ENCODE measurements around the gene PTPRG. TPM values are rescaled to one million over a fixed set of nuclear protein-coding genes. Genes with fewer than 3 reads are reported as not detected.

The PTPRG gene
- polyA plus RNA-seq, 3 donors = not detected

DNA sequence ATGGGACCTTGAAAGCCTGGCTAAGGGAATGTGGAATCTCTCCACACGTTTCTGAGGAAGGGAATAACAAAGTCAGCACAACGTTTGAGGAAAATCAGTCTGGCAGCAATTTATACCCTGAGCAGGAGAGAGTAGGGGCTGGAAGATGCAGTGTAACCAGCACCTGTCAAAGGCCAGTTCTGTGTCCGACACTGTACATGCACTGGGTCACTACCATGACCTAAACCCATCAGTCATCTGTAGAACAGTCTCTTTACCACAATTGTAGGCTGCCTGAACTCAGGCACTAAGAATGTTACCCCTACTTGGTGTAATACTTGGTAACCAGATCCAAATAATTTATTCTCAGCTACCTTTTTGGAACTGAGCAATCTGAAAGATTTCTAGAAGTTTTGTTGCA, 698.6 kb downstream of the PTPRG start:
- TF ChIP-seq, protein P1, sequence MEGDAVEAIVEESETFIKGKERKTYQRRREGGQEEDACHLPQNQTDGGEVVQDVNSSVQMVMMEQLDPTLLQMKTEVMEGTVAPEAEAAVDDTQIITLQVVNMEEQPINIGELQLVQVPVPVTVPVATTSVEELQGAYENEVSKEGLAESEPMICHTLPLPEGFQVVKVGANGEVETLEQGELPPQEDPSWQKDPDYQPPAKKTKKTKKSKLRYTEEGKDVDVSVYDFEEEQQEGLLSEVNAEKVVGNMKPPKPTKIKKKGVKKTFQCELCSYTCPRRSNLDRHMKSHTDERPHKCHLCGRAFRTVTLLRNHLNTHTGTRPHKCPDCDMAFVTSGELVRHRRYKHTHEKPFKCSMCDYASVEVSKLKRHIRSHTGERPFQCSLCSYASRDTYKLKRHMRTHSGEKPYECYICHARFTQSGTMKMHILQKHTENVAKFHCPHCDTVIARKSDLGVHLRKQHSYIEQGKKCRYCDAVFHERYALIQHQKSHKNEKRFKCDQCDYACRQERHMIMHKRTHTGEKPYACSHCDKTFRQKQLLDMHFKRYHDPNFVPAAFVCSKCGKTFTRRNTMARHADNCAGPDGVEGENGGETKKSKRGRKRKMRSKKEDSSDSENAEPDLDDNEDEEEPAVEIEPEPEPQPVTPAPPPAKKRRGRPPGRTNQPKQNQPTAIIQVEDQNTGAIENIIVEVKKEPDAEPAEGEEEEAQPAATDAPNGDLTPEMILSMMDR (IDR thresholded peaks at IDR 0.05) = no peak

DNA sequence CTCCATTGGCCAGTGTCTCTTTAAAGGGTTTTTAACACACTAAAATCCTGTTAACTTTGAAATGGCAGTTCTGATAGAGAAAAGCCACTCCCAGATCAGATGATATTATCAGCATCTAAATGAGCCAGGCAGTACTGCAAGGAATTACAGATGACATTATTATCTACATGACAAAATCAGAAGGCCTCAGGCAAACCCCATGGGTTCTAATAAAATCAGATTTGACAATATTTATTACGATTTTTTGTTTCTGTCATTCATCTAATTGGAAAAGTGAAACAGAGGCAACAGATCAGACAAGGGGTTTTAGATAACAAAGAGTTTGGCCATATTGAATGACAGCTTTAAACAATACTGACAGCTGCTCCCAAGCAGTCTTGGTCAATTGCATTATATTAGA, 699.3 kb downstream of the PTPRG start:
- intact Hi-C loops (cut with micrococcal nuclease) = no loop called here
- Mint-ChIP-seq H3K9me3 (peaks cover 0 to 5% (median 0%) of the 10 kb centered on the region in 7 donors), H3K27ac (no peak overlapping the region), H3K36me3 (no peaks in the 10 kb centered on the region), H3K27me3 (ENCODE audit: low read depth in 3 of 3) (peaks cover 0 to 4% (median 3%) of the 10 kb centered on the region in 3 donors), H3K4me1 (no peaks in the 10 kb centered on the region), H3K4me3 (no peak overlapping the region)
- no peak for DNase-seq
- Histone ChIP-seq H3K27ac (ENCODE audit: low read depth in 1 of 2, low read length in 2 of 2) (no peak overlapping the region), H3K27me3 (ENCODE audit: control insufficient read depth in 2 of 2, insufficient read depth in 2 of 2, low read length in 2 of 2) (no peaks in the 10 kb centered on the region), H3K9me3 (replicated peaks in 1 of 2; ENCODE audit: control insufficient read depth in 1 of 2, insufficient read depth in 1 of 2, low read length in 2 of 2) (no peaks in the 10 kb centered on the region), H3K36me3 (replicated peaks in 1 of 2; ENCODE audit: control insufficient read depth in 1 of 2, insufficient read depth in 2 of 2, low read length in 2 of 2) (no peaks in the 10 kb centered on the region), H2AFZ (ENCODE audit: insufficient read depth, low read depth, low read length, poor library complexity, severe bottlenecking) (no peak overlapping the region), H3K4me3 (replicated peaks in 1 of 3; ENCODE audit: low read depth in 2 of 3, low read length in 3 of 3) (no peak overlapping the region), H4K20me1 (ENCODE audit: insufficient read depth, low read length) (no peaks in the 10 kb centered on the region), H3K4me2 (replicated peaks; ENCODE audit: extremely low read depth, low read length, poor library complexity, severe bottlenecking) (no peak overlapping the region), H3K4me1 (ENCODE audit: control insufficient read depth in 1 of 2, insufficient read depth in 2 of 2, low read length in 2 of 2) (no peaks in the 10 kb centered on the region), H3K79me2 (ENCODE audit: insufficient read depth, low read length) (no peaks in the 10 kb centered on the region), H3K9ac (ENCODE audit: insufficient read depth, low read length, poor library complexity, severe bottlenecking) (no peak overlapping the region)
- 83% methylated on average over 1 of the region's 1 CpG for WGBS (ENCODE audit: insufficient coverage)
- TF ChIP-seq, protein P1 (IDR thresholded peaks at IDR 0.05) = no peak

More for the DNA sequence above, 698.6 kb downstream of the PTPRG start:
- no peak for DNase-seq
- no peak overlapping the region for H2AFZ ChIP-seq (ENCODE audit: insufficient read depth, low read depth, low read length, poor library complexity, severe bottlenecking)
- no peaks in the 10 kb centered on the region for H4K20me1 ChIP-seq (ENCODE audit: insufficient read depth, low read length)
- Mint-ChIP-seq H3K27me3 (ENCODE audit: low read depth in 3 of 3) (peaks cover 0 to 6% (median 2%) of the 10 kb centered on the region in 3 donors), H3K4me3 (no peak overlapping the region), H3K9me3 (peaks cover 0 to 5% (median 0%) of the 10 kb centered on the region in 7 donors), H3K27ac (no peak overlapping the region), H3K36me3 (no peaks in the 10 kb centered on the region), H3K4me1 (no peaks in the 10 kb centered on the region)
- WGBS (ENCODE audit: insufficient coverage) = 71% methylated on average over 2 of the region's 3 CpGs
- no peaks in the 10 kb centered on the region for H3K4me1 ChIP-seq (ENCODE audit: control insufficient read depth in 1 of 2, insufficient read depth in 2 of 2, low read length in 2 of 2)
- H3K27ac ChIP-seq (ENCODE audit: low read depth in 1 of 2, low read length in 2 of 2) = no peak overlapping the region
- intact Hi-C loops (cut with micrococcal nuclease) = no loop called here
- H3K9ac ChIP-seq (ENCODE audit: insufficient read depth, low read length, poor library complexity, severe bottlenecking) = no peak overlapping the region
- H3K27me3 ChIP-seq (ENCODE audit: control insufficient read depth in 2 of 2, insufficient read depth in 2 of 2, low read length in 2 of 2) = no peaks in the 10 kb centered on the region
- H3K36me3 ChIP-seq (replicated peaks in 1 of 2; ENCODE audit: control insufficient read depth in 1 of 2, insufficient read depth in 2 of 2, low read length in 2 of 2) = no peaks in the 10 kb centered on the region
- no peak overlapping the region for H3K4me3 ChIP-seq (replicated peaks in 1 of 3; ENCODE audit: low read depth in 2 of 3, low read length in 3 of 3)
- no peak overlapping the region for H3K4me2 ChIP-seq (replicated peaks; ENCODE audit: extremely low read depth, low read length, poor library complexity, severe bottlenecking)
- no peaks in the 10 kb centered on the region for H3K79me2 ChIP-seq (ENCODE audit: insufficient read depth, low read length)
- no peaks in the 10 kb centered on the region for H3K9me3 ChIP-seq (replicated peaks in 1 of 2; ENCODE audit: control insufficient read depth in 1 of 2, insufficient read depth in 1 of 2, low read length in 2 of 2)
